OCI-M2 (cell line): ENCODE results near the gene RIPK1.

Experiments
- DNase-seq: peaks from one replicate; lab custom pipeline; 2025; ENCODE audit not compliant: unreplicated experiment; lab: John Stamatoyannopoulos, UW

RIPK1 gene

DNA sequence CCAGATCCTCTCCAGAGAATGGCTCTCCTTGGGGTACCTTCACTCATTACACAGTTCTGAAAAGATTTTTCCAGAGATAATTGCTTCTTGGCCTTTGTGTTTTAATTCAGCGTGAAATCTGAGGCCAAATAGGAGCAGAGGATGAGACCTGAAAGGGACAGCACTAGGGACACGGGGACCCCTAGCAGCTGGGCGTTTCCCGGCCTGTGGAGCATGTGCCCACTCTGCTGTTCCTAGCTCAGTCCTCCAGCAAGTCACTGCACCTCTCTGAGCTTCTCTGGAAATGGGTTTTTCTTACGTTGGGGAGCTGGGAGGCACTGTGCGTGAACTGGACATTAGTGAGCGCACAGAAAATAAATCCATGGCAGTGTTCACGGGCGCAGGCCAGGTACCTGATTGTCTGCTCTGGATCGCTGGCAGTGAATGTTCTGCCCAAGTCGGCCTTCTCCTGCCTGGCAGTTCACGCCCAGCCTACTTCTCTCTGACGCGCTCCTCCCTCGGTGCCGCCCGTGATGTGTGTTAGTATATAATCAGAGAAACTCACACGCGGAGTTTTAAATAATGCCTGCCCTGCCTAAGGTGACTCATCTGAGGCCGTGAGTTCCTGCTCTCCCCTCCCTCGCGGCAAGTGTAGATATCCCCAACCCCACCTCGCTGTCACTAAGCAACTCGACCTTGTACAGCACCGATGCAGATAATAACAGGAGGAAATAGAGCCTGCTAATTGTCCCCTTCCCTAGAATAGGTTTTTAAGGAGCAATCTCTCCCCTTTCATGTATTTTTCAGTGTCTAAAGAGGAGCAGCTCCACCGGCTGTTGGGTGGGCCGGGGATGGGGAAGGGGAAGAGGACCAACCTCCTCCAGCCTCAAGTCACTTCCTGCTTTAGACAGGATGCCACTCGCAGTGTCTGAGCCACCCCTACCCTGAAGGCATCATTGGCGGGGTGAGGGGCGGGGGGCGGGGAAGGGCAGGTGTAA lies 91.8 kb downstream of the RIPK1 start:
- DNase-seq, result no peak

DNA sequence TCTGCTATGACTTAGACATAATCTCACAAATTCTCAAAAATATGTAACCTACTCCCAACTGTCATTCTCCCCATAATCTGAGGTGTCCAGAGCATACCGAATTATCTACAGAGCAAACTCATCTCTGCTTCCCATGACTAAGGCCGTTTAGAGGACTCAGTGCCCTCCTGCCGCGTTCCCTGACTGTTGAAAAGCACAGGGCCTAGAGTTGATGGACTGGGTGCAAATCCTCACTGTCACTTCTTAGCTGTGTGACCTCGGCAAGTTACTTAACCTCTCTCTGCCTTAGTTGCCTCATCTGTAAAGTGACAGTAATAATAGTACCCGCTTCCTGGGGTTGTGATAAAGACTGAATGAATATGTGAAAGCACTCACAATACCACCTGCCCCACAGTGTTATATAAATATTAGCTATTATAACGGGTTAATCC lies 93.8 kb downstream of the RIPK1 start:
- DNase-seq, result no peak

GRCh38 chr6:3162565-3163247 lies 94.4 kb downstream of the RIPK1 start:
- no peak for DNase-seq

GRCh38 chr6:3163248-3163594 lies 94.9 kb downstream of the RIPK1 start:
- DNase-seq, result no peak

DNA sequence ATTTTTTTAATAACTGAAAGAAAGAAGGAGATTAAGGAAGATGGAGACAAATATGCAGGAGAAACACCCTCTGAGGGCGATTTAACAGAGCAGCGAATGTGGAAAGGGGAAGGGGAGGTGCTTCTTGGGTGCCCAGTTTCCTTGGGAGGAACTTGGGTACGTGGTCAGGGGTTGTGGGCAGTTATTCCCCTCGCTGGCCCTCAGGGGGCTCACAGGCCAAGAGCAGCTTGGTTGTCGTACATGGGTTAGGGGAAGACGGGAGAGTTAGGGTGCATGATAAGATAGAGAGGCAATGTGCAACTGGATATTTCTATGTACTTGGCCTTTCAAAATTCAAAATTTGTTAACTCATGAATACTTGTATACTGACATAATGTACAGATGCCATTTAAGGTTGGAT lies 96.1 kb downstream of the RIPK1 start:
- DNase-seq, result no peak
